Upper lobe of left lung (tissue), 6 donors: ENCODE results near the gene ZBED4. TPM values are rescaled to one million over a fixed set of nuclear protein-coding genes. Genes with fewer than 3 reads are reported as not detected.
"Not testable (repeated sequence)": the region's sequence is repeated elsewhere in the genome, so short reads cannot be mapped to it uniquely, and the experiment has no call there.

ENCODE experiments used
- ATAC-seq, 2 donors: fragments of 200-7000 bp; cut with Tn5 transposase; one replicate each; pipeline ENCODE4 v1.9.1; 2022; ENCODE audit warnings: mild to moderate bottlenecking in 2 of 2, moderate library complexity in 2 of 2; ENCODE audit not compliant: low FRiP score in 2 of 2
- DNase-seq, 2 donors: peaks; one replicate each; pipeline ENCODE4 v3.0.0-alpha.2; 2019 to 2020
- H3K27ac ChIP-seq, 4 donors: fragments of 200-600 bp; sonication (generic); one replicate each; pipeline ENCODE4 v1.5.1; 2016 to 2019
- H3K27me3 ChIP-seq, 4 donors: fragments of 200-600 bp; sonication (generic); one replicate each; pipeline ENCODE4 v1.5.1; 2017 to 2019
- H3K36me3 ChIP-seq, 4 donors: fragments of 200-600 bp; sonication (generic); one replicate each; pipeline ENCODE4 v1.5.1; 2016 to 2019
- H3K4me1 ChIP-seq, 4 donors: fragments of 200-600 bp; sonication (generic); one replicate each; pipeline ENCODE4 v1.5.1; 2018 to 2019
- H3K4me3 ChIP-seq, 4 donors: fragments of 200-600 bp; sonication (generic); one replicate each; pipeline ENCODE4 v1.5.1; 2017 to 2019; ENCODE audit warnings: mild to moderate bottlenecking in 2 of 4, moderate library complexity in 1 of 4
- H3K9me3 ChIP-seq, 4 donors: fragments of 200-600 bp; sonication (generic); one replicate each; pipeline ENCODE4 v1.5.1; 2018 to 2019
- EP300 ChIP-seq, 4 donors: sonication (generic); formaldehyde crosslinking; IDR thresholded peaks; one replicate each; pipeline ENCODE4 v1.5.1; 2017; ENCODE audit warnings: antibody characterized with exemption in 4 of 4, control low read depth in 2 of 4
- POLR2A ChIP-seq, 4 donors: fragments of 450-650 bp; IDR thresholded peaks; one replicate each; pipeline ENCODE4 v1.5.1; 2016 to 2017; ENCODE audit warnings: antibody characterized with exemption in 4 of 4, mild to moderate bottlenecking in 2 of 4
- POLR2AphosphoS5 ChIP-seq, 2 donors: sonication (generic); formaldehyde crosslinking; IDR thresholded peaks; one replicate each; pipeline ENCODE4 v1.5.1; 2017; ENCODE audit warnings: antibody characterized with exemption in 2 of 2
- WGBS, 2 donors: methylation state at CpG; one replicate each; pipeline ENCODE4 v1.1.5; 2017 to 2018; 5-methylcytosine and 5-hydroxymethylcytosine counted together
- total RNA-seq, 6 donors: library from RNA; depleted of rRNA in 4 of 6; stranded (reverse); fragments of >200 nt in 4 of 6; gene quantifications; one replicate each; pipeline versions ENCODE4 v1.1.0 to v1.2.1, GENCODE V29; 2016 to 2021
- TF ChIP-seq, protein P1 (sequence below), 6 experiments: fragments of 450-650 bp in 4 of 6; fragments of 200-600 bp in 2 of 6; sonication (generic) in 2 of 6; IDR thresholded peaks; one replicate each; pipeline ENCODE4 v1.5.1; 2016 to 2019; ENCODE audit warnings: antibody characterized with exemption in 6 of 6
- donor health status: DM: no; HTN: no; CAD: no; lungs with moderate emphysema.
- donor health status: DM: no; HTN: yes; CAD: no; lungs with severe emphysema.

ZBED4 gene
- total RNA-seq, 6 donors from 2014 or later = 10.8 to 19.9 (median 15.5) TPM

DNA sequence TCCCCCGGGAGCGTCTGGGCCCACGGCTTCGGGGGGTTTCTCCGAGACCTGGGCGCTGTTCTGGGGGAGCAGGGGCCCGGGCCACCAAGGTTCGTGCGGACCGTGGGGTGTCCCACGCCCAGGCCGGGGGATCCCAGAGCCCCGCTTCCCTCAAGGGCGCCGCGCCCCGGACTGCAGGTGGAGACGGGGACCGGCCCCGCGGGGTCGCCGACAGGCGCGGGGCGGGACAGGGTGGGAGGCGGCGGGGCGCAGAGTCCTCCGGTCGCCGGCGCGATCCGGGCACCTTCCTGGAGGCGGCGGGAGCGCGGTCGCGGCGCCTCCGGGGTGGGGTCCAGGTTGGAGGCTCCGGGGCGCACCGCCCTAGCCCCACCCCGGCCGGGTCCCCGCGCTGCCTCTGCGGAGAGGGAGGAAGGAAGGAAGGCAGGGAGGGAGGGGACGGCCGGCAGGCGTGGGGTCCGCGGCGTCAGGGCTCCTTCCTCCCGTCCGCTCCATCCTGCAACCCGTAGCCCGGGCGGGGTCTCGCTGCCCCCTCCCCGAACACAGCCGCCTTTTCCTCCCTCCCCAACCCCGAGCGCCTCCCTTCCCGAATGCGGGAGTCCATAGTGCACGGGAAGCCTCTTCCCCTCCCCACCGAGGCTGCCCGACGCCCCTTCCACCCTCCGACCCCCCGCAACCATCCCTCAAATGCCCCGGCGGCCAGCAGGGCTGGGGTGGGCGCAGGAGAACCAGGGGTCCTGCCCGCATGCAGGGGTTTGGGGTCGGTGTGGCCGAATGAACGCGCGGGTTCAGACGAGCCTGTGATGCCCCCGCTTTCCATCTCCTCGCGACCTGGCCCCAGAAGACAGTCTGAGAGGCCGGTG, 4.3 kb upstream of the ZBED4 start:
- ATAC-seq (no peak), DNase-seq (peak in 1 of 2 donors; percentile 88)
- H3K27me3 ChIP-seq = peaks cover 3 to 23% (median 10%) of the 10 kb centered on the region in 4 donors
- H3K36me3 ChIP-seq = no peaks in the 10 kb centered on the region
- no peak for TF ChIP-seq POLR2AphosphoS5 (IDR thresholded peaks at IDR 0.05)
- TF ChIP-seq, protein P1, sequence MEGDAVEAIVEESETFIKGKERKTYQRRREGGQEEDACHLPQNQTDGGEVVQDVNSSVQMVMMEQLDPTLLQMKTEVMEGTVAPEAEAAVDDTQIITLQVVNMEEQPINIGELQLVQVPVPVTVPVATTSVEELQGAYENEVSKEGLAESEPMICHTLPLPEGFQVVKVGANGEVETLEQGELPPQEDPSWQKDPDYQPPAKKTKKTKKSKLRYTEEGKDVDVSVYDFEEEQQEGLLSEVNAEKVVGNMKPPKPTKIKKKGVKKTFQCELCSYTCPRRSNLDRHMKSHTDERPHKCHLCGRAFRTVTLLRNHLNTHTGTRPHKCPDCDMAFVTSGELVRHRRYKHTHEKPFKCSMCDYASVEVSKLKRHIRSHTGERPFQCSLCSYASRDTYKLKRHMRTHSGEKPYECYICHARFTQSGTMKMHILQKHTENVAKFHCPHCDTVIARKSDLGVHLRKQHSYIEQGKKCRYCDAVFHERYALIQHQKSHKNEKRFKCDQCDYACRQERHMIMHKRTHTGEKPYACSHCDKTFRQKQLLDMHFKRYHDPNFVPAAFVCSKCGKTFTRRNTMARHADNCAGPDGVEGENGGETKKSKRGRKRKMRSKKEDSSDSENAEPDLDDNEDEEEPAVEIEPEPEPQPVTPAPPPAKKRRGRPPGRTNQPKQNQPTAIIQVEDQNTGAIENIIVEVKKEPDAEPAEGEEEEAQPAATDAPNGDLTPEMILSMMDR (IDR thresholded peaks at IDR 0.05) = no peak
- no peak for TF ChIP-seq POLR2A (IDR thresholded peaks at IDR 0.05)
- TF ChIP-seq EP300 (IDR thresholded peaks at IDR 0.05) = no peak
- 4 to 5% methylated on average over 18 to 37 of the region's 89 CpGs for WGBS, 2 donors
- H3K9me3 ChIP-seq = no peaks in the 10 kb centered on the region
- peak overlapping the region; percentile 0 to 60 (median 52) for H3K4me3 ChIP-seq
- H3K27ac ChIP-seq = peak overlapping the region in 1 of 4 donors; percentile 52
- peaks cover 24 to 36% (median 29%) of the 10 kb centered on the region in 4 donors for H3K4me1 ChIP-seq

DNA sequence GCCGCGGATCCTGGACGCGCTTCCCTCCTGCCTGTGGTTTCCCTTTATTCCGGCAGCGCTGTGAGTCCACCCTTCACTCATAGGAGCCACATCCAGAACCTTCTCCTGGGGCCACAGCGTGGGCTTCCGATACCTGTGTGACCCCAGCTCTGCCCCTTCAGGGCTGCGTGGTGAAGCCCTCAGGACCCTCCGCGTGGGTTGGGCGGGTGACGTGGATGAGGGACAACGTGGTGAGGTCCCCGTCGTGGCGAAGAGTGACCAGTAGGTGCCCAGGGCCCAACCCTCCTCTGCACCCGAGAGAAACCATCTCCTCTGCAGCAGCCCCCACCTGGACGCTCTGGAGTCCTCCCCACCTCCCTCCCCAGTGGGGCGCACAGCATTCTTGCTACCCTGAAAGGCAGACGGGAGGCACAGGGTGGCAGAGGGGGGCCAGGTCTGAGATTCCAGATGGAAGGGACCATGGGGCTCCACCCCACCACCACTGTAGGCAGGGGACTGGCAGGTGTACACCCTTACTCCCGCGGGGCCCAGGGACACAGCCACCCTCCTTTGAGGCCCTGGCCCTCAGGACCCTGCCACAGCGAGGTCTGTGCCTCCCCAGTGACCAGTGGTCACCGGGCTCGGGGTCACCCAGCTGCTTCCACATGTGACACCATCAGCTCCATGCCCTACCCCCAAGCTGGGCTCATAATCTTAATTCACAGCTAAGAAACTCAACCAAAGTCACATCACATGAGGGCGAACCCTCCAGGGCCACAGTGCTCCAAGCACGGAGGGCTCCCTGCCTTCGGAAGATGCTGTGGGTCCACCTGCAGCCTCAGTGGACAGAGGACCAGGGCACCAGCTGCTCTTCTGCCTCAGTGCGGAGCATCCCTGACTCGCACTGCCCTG, 3.4 kb upstream of the ZBED4 start:
- peaks cover 3 to 23% (median 10%) of the 10 kb centered on the region in 4 donors for H3K27me3 ChIP-seq
- no peaks in the 10 kb centered on the region for H3K36me3 ChIP-seq
- H3K4me3 ChIP-seq = peak overlapping the region in 3 of 4 donors; percentile 47 to 60 (median 57)
- DNase-seq (peak in 1 of 2 donors; percentile 68), ATAC-seq (no peak)
- H3K9me3 ChIP-seq = no peaks in the 10 kb centered on the region
- no peak overlapping the region for H3K27ac ChIP-seq
- H3K4me1 ChIP-seq = peaks cover 33 to 45% (median 36%) of the 10 kb centered on the region in 4 donors
- TF ChIP-seq POLR2A (IDR thresholded peaks at IDR 0.05) (no peak), EP300 (IDR thresholded peaks at IDR 0.05) (no peak), POLR2AphosphoS5 (IDR thresholded peaks at IDR 0.05) (no peak)
- TF ChIP-seq, protein P1 (IDR thresholded peaks at IDR 0.05) = no peak
- WGBS, 2 donors = 58 to 69% methylated on average over 13 to 30 of the region's 31 CpGs

DNA sequence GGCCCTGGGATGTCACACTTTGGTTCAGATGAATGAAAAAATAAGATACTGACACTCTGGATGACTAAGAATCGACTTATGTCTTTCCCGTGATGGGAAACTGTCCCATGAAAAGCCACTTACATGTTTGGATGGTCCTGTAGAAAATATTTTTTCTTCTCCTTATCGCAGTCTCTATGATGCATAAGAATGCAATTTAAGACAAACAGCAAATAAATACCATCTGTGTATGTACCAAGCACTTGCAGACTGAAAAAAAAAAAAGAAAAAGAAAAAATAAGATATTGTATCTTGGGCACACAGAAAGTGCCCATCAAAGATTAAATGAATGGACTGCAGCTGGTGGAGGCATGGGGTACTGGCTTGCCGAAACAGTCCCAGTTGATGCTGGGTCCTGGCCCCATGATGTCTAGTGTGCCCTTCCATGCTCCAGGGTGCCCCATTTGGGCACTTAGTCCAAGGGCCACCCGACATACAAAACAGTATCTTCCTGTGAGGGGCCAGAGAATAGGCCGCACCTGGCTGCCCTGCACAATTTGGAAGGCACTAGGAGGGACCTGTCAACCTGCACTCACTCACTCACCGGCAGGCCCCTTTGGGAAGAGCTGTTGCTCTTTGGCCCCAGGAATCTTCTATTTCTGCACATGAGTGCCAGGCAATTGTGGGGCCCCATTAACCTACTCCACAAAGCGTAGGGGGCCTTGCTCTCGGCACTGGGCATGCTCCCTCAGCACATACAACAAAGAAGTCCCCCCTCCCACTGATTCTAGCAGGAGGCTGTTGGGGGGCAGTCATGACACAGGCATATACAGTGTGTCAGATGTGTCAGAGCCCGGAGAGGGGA, 2.5 kb upstream of the ZBED4 start:
- no peak overlapping the region for H3K4me3 ChIP-seq
- DNase-seq = no peak
- ATAC-seq = no peak
- TF ChIP-seq, protein P1 (IDR thresholded peaks at IDR 0.05) = no peak
- no peak for TF ChIP-seq EP300 (IDR thresholded peaks at IDR 0.05)
- no peaks in the 10 kb centered on the region for H3K36me3 ChIP-seq
- WGBS, 2 donors = 86 to 87% methylated on average over 10 of the region's 10 CpGs
- no peak overlapping the region for H3K27ac ChIP-seq
- H3K4me1 ChIP-seq = peaks cover 41 to 54% (median 45%) of the 10 kb centered on the region in 4 donors
- peaks cover 3 to 23% (median 10%) of the 10 kb centered on the region in 4 donors for H3K27me3 ChIP-seq
- H3K9me3 ChIP-seq = no peaks in the 10 kb centered on the region

DNA sequence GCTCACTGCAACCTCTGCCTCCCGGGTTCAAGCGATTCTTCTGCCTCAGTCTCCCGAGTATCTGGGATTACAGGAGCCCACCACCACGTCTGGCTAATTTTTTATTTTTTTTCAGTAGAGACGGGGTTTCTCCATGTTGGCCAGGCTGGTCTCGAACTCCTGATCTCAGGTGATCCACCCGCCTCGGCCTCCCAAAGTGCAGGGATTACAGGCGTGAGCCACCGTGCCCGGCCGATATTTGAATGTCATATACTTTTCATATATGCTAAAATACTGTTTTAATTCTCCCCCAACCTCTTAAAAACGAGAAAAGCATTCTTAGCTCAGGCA, 1.1 kb upstream of the ZBED4 start:
- Histone ChIP-seq H3K27me3 (peaks cover 3 to 23% (median 10%) of the 10 kb centered on the region in 4 donors), H3K4me1 (peaks cover 41 to 64% (median 47%) of the 10 kb centered on the region in 4 donors), H3K27ac (peak overlapping the region; percentile 91 to 99 (median 96)), H3K4me3 (peak overlapping the region in 3 of 4 donors; percentile 79 to 82 (median 82))
- not testable (repeated sequence) for ATAC-seq, DNase-seq, H3K9me3 ChIP-seq, H3K36me3 ChIP-seq
- 51 to 59% methylated on average over 13 of the region's 13 CpGs for WGBS, 2 donors
